HFFc6 (cell line): ENCODE measurements around the gene ARHGAP15. TPM values are rescaled to one million over a fixed set of nuclear protein-coding genes. Genes with fewer than 3 reads are reported as not detected.

Experiments used
- DNase-seq: peaks from one replicate; pipeline ENCODE4 v3.0.0-alpha.2; 2018
- H3K27ac Mint-ChIP-seq: 2 replicates; pipeline ENCODE4 v1.8.0; 2020; ENCODE audit warnings: mild to moderate bottlenecking, mixed read lengths
- H3K27me3 Mint-ChIP-seq: 2 replicates; pipeline ENCODE4 v1.8.0; 2021; ENCODE audit warnings: mild to moderate bottlenecking, moderate library complexity, mixed read lengths; ENCODE audit not compliant: insufficient read depth
- H3K36me3 Mint-ChIP-seq: 2 replicates; pipeline ENCODE4 v1.8.0; 2021; ENCODE audit warnings: low read depth, mixed read lengths
- H3K4me1 Mint-ChIP-seq: 2 replicates; pipeline ENCODE4 v1.8.0; 2020; ENCODE audit warnings: low read depth, mixed read lengths
- H3K4me3 Mint-ChIP-seq: 2 replicates; pipeline ENCODE4 v1.8.0; 2020; ENCODE audit warnings: mild to moderate bottlenecking, moderate library complexity, mixed read lengths
- H3K9me3 Mint-ChIP-seq: 2 replicates; pipeline ENCODE4 v1.8.0; 2020; ENCODE audit warnings: mild to moderate bottlenecking, mixed read lengths
- total RNA-seq, 6 experiments: library from RNA; stranded (reverse); fragmentation: NEBNext Ultra II Directional; extraction: Animal tissue kit (Norgen Biotek cat#: 25700); gene quantifications; 2 replicates in 1 of 6; 3 replicates in 5 of 6; pipeline ENCODE4 v1.2.3, GENCODE V29; 2021
- TF ChIP-seq, protein P1 (sequence below): fragments of 200-600 bp; sonication (generic); IDR thresholded peaks from 2 replicates; pipeline ENCODE4 v1.5.0; 2021; ENCODE audit warnings: antibody characterized with exemption, mild to moderate bottlenecking

Gene ARHGAP15
- total RNA-seq, 6 experiments from 2014 or later = not detected

DNA sequence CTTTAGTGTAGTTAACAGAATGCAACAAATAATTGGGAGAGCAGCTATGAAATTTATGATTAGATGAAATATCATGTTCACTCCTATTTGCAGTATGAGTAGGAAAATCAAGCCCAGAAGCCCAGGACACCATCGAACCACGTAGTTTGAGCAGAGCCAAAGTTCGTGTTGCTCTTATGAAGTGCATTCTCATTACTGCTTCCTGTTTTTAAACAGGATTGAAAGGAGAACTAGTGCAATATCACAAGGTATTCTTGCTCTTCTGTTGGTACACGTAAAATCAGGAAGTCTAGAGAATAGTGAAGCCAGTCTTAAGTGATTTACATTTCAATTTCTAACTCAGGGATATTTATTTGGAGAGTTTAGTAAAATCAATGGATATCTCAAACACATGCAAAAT lies 21.1 kb downstream of the ARHGAP15 start:
- no peak for DNase-seq
- Mint-ChIP-seq H3K36me3 (no peaks in the 10 kb centered on the region), H3K27ac (no peak overlapping the region), H3K4me3 (no peak overlapping the region), H3K27me3 (peaks cover 4% of the 10 kb centered on the region; the same call in 1 of the 2 replicates), H3K9me3 (no peaks in the 10 kb centered on the region), H3K4me1 (no peaks in the 10 kb centered on the region)
- TF ChIP-seq, protein P1, sequence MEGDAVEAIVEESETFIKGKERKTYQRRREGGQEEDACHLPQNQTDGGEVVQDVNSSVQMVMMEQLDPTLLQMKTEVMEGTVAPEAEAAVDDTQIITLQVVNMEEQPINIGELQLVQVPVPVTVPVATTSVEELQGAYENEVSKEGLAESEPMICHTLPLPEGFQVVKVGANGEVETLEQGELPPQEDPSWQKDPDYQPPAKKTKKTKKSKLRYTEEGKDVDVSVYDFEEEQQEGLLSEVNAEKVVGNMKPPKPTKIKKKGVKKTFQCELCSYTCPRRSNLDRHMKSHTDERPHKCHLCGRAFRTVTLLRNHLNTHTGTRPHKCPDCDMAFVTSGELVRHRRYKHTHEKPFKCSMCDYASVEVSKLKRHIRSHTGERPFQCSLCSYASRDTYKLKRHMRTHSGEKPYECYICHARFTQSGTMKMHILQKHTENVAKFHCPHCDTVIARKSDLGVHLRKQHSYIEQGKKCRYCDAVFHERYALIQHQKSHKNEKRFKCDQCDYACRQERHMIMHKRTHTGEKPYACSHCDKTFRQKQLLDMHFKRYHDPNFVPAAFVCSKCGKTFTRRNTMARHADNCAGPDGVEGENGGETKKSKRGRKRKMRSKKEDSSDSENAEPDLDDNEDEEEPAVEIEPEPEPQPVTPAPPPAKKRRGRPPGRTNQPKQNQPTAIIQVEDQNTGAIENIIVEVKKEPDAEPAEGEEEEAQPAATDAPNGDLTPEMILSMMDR = no peak

DNA sequence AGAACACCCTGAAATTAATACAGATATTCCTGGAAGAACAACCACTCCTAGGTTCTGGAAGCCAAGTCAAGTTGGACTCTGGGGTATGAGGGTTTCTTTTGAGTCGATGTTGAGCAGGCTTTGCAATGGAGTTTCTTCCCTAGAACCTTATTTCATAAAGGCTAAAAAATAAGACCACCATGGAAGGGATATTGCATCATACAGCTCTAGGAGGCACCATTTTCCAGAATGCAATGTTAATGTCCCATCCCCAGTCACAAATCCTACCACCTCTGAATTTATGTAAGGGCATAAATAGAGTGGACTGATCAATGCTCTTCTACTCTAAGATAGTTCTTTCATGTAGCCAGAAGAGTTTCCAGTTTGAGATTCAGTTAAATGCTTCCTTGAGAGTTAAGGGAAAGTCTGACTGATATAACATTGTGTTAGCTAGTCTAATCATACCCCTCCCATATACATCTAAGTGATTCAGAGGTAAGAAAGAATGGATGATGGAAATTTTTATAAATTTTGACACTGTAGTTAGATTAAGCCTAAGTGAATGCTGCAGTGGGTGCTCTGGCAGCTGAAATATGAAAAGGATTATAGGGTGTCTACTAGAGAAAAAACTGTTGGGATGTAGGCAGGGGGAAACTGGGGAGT lies 22.0 kb downstream of the ARHGAP15 start:
- Mint-ChIP-seq H3K4me3 (no peak overlapping the region), H3K4me1 (no peaks in the 10 kb centered on the region), H3K36me3 (no peaks in the 10 kb centered on the region), H3K27ac (no peak overlapping the region), H3K27me3 (peaks cover 4% of the 10 kb centered on the region; the same call in 1 of the 2 replicates), H3K9me3 (no peaks in the 10 kb centered on the region)
- TF ChIP-seq, protein P1 = no peak
- DNase-seq = no peak

DNA sequence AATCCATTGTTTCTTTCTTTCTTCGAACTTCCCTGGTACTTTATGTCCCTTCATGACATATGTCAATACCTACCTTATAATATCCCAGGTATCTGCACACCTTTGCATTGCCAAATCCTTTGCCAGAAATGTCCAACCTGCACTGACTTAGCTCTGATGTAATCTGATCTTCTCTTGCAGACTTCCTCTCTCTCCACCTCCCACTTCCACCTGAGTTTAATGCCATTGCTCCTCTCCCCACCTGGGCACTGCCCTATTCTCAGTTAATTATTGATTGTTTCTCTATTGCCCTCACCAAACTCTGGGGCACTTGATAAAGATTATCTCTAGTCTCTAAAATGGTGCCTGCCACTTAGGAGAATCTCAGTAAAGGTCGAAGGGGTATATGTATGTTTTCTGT lies 23.0 kb downstream of the ARHGAP15 start:
- H3K27me3 Mint-ChIP-seq = peaks cover 4% of the 10 kb centered on the region; the same call in 1 of the 2 replicates
- TF ChIP-seq, protein P1 = no peak
- no peak overlapping the region for H3K27ac Mint-ChIP-seq
- no peaks in the 10 kb centered on the region for H3K4me1 Mint-ChIP-seq
- no peak overlapping the region for H3K4me3 Mint-ChIP-seq
- H3K9me3 Mint-ChIP-seq = no peaks in the 10 kb centered on the region
- no peak for DNase-seq
- no peaks in the 10 kb centered on the region for H3K36me3 Mint-ChIP-seq

DNA sequence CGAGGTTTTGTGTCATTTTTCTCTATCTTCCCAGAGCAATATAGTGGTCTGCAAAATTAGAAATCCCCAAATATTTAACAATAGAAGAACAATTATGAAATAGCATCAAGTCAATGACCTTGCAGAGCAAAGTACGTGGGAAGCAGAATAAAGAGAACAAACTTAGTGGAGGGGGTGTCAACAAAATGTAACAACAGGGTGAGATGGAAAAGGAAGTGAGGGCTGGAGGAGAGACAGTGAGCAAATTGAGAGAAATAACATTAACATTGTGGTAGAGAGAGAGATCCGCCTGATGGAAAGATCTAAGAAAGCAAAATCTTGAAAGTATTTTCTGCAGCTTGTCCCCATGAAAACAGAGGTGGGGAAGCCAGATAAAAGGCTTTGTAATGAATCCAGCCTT lies 23.4 kb downstream of the ARHGAP15 start:
- no peak for DNase-seq
- H3K27me3 Mint-ChIP-seq = peaks cover 4% of the 10 kb centered on the region; the same call in 1 of the 2 replicates
- H3K9me3 Mint-ChIP-seq = no peaks in the 10 kb centered on the region
- H3K4me3 Mint-ChIP-seq = no peak overlapping the region
- no peak overlapping the region for H3K27ac Mint-ChIP-seq
- no peaks in the 10 kb centered on the region for H3K4me1 Mint-ChIP-seq
- H3K36me3 Mint-ChIP-seq = no peaks in the 10 kb centered on the region
- TF ChIP-seq, protein P1 = no peak

DNA sequence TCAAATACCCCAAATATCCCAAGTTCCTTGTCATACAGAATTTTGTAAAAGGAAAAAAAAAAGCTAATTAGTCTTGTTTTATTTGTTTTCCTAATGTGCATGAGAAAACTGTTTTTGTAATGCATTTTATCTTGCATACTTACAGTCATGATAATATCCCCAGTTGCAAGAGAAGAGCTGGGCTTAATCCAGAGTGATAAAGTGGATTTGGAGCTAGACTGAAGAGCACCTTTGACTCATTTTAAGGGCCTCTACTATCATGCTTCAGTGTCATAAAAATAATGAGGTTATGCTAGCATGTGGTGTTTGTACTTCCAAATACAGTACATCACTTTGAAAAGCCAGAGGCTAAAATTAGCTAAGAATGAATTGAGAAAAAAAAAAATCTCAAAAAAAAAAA lies 26.4 kb downstream of the ARHGAP15 start:
- H3K27ac Mint-ChIP-seq = no peak overlapping the region
- H3K4me1 Mint-ChIP-seq = no peaks in the 10 kb centered on the region
- no peak overlapping the region for H3K4me3 Mint-ChIP-seq
- TF ChIP-seq, protein P1 = no peak
- H3K9me3 Mint-ChIP-seq = no peaks in the 10 kb centered on the region
- no peak for DNase-seq
- no peaks in the 10 kb centered on the region for H3K36me3 Mint-ChIP-seq
- H3K27me3 Mint-ChIP-seq = peaks cover 5% of the 10 kb centered on the region
